HL-60/S4 treated with phorbol 12-myristate 13-acetate at 8.2 ng/mL for 4 days and 3 days (cell line): ENCODE data around the gene AMH.

Experiments used
- in situ Hi-C: fragments of 300-500 bp; cut with MboI; formaldehyde crosslinking; loops from 2 replicates; pipeline ENCODE4 v1.15.0; 2022; ENCODE audit warnings: low sequenced_read_pairs

AMH gene

DNA sequence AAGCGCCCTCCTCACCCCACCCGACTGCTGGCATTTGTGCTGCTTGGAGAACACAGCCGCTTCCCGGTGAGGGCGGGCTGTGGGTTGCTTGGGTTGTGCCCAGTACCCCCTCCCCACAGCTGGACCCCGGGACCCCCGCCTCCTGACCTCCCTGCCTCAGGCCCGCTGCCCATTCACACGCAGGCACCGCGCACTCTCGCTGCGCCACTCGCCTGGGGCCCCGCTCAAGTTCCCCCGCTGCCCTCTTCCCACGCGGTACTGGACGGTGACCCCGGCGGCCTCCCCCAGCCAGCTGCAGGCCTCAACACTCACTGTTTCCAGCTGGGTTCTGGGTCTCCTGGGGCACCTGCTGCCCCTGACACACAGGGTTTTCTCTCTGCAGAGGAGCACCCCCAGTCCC lies 29.4 kb upstream of the AMH start:
- in situ Hi-C loops = no loop called here

DNA sequence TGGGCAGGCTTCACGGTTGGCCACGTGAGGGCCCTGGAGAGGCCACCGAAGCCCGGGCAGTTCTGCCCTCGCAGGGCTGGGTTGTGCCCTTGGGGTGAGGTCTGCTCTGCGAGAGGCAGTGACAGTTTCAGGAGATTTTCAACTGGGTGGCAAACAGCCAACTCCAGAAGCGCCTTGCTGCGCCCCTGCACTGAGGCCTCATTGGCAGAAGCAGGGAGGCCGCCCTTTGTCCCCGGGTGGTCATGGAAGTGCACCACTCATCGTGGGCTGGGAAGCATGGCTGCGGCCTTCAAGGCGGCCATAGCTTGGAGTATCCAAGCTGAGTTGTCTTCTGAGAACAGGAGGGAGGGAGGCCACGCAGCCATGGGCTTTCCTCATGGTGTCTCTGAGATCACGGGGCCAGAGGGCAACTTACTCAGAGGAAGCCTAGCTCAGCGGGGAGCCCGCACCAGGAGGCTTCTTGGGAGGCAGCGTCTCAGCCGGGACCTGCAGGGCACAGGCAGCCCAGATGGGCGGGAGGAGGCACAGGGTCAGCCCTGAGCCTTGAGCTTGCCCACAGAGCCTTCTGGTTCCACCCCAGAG lies 27.8 kb upstream of the AMH start:
- in situ Hi-C loops = no loop called here

DNA sequence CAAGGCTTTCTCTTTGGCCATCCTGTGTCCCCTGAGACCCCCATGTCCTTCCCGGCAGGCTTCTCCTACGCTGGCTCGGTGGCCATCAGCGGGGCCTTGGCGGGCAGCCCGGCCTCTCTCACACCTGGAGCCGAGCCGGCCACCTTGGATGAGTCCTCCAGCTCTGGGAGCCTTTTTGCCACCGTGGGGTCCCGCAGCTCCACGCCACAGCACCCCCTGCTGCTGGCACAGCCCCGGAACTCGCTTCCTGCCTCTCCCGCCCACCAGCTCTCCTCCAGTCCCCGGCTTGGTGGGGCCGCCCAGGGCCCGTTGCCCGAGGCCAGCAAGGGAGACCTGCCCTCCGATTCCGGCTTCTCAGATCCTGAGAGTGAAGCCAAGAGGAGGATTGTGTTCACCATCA lies 27.2 kb upstream of the AMH start:
- in situ Hi-C loops = no loop called here

DNA sequence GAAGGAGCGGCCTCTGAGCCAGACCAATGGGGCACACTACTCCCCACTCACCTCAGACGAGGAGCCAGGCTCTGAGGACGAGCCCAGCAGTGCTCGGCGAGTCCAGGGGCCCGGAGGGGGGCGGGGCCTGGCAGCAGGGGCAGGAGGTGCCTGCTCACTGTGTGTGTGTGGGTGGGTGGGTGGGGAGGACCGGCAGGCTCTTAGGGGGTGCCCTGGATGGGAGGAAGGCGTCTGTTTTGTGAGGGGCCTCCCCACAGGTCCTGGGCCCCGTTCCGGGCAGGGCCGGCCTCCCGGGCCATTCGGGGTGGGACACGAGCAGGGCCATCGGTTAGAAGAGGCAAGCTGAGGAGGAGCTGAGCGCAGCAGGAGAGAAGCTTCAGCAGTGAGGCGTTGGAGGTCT lies 25.7 kb upstream of the AMH start:
- in situ Hi-C loops = no loop called here

DNA sequence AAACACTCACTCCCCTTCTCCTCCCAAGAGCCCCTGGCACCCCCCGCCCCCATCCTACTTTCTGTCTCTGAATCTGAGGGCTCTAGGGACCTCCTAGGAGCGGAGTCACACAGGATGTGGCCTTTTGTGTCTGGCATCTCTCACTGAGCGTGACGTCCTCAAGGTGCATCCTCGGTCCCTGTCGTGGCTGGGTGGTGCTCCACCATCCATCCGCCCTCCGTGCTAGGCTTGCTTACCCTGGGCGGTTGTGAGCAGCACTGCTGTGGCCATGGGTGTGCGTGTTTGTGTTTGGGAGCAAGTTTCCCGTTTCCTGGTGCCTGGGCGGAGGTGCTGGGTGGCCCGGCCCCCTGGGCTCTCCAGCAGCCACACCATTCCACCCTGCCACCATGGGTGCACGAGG lies 25.2 kb upstream of the AMH start:
- in situ Hi-C loops = no loop called here

DNA sequence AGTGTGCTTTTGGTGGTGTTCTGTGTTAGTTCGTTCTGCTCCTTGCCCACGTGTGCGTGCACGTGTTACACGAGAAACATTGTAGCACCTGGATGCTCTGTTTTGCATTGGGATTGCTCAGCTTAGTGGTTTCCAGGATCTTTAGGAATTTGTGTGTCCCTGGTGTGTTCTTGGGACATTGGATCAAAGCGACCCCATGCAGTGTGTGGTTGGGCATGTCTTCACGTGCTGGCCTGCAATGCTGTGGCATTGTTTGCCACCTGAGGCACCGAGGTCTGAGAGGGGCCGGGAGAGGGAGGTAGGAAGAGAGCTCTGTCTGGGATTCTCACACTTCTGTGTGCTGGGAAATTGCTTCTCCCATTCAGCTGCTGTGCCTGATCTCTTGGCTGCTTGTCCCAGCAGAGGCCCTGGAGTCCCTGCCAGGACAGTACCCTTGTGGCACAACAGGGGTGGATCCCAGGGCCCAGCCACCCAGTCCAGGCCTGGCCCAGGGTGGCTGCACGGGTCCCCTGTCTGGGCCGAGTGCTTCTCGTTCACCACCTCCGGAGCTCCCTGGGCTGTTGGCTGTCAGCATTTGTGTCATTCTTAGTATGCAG lies 24.3 kb upstream of the AMH start:
- in situ Hi-C loops = no loop called here

DNA sequence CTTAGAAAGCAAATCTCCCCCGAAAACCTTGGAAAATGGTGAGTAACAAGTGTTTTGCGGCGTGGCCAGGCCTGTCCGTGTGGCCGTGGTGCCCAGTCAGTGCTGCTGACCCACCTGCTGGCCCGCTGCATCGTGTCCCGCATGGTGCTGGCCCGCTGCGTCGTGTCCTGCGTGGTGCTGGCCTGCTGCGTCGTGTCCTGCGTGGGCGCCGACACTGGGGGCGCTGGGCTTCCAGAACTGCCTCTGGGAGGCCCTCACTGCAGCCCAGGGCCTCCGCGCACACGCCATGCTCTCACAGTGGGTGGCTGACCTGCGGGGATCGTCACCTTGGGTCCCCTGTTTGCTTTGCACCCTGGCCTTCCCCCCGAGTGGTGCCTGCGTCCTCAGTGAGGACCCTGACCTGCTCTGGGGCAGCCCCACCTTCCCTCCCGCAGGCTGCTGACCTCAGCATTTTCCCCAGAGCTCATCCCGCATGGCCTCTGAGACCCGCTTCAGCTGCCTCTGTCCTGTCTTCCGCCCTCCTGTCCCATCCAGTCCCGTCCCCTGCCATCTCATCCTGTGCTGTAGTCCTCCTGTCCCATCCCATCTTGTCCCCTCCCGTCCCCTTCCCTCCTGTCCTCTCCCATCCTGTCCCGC lies 23.6 kb upstream of the AMH start:
- in situ Hi-C loops = no loop called here

DNA sequence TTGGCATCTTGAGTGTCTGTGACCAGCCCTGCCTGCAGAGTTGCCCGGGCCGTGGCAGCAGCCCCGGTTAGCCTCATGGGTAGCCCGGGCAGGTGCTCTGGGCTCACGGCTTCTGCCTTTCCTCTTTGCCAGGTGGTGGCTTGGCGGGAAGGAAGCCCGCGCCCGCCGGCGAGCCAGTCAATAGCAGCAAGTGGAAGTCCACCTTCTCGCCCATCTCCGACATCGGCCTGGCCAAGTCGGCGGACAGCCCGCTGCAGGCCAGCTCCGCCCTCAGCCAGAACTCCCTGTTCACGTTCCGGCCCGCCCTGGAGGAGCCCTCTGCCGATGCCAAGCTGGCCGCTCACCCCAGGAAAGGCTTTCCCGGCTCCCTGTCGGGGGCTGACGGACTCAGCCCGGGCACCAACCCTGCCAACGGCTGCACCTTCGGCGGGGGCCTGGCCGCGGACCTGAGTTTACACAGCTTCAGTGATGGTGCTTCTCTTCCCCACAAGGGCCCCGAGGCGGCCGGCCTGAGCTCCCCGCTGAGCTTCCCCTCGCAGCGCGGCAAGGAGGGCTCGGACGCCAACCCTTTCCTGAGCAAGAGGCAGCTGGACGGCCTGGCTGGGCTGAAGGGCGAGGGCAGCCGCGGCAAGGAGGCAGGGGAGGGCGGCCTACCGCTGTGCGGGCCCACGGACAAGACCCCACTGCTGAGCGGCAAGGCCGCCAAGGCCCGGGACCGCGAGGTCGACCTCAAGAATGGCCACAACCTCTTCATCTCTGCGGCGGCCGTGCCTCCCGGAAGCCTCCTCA lies 22.9 kb upstream of the AMH start:
- in situ Hi-C loops = no loop called here

DNA sequence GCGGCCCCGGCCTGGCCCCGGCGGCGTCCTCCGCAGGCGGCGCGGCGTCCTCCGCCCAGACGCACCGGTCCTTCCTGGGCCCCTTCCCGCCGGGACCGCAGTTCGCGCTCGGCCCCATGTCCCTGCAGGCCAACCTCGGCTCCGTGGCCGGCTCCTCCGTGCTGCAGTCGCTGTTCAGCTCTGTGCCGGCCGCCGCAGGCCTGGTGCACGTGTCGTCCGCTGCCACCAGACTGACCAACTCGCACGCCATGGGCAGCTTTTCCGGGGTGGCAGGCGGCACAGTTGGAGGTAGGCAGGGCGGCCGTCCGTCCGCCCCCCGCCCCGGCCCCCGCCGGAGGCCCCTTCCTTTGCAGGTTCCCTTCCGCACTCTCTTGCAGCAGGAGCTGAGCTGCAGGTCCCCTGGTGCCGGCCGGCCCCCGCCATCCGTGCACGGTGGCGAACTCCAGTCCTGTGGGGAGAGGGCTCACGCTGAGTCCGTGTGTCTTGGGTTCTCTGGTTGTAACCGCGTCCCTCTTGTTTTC lies 22.2 kb upstream of the AMH start:
- in situ Hi-C loops = no loop called here

DNA sequence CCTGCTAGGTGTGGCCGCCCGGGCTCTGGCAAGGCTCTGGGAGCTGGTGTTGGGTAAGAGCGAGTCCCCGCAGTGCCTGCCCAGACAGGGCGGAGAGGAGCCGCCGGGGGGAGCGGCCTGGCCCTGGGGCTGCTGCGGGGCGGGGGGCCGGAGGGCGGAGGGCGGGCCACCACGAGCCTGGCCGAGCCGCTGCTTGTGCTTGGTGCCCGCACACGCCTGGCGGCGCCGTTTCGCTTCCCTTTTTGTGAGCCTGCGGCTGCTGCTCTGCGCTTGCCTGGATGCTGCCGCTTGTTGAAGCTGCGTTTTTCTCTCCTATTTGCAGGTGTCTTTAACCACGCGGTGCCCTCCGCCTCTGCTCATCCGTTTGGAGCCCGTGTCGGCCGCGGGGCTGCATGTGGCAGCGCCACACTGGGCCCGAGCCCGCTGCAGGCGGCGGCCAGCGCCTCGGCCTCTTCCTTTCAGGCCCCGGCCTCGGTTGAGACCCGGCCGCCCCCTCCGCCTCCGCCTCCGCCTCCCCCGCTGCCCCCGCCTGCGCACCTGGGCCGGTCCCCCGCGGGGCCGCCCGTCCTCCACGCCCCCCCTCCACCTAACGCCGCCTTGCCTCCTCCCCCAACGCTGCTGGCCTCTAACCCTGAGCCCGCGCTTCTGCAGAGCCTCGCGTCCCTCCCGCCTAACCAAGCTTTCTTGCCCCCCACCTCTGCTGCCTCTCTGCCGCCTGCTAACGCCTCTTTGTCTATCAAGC lies 21.5 kb upstream of the AMH start:
- in situ Hi-C loops = no loop called here

DNA sequence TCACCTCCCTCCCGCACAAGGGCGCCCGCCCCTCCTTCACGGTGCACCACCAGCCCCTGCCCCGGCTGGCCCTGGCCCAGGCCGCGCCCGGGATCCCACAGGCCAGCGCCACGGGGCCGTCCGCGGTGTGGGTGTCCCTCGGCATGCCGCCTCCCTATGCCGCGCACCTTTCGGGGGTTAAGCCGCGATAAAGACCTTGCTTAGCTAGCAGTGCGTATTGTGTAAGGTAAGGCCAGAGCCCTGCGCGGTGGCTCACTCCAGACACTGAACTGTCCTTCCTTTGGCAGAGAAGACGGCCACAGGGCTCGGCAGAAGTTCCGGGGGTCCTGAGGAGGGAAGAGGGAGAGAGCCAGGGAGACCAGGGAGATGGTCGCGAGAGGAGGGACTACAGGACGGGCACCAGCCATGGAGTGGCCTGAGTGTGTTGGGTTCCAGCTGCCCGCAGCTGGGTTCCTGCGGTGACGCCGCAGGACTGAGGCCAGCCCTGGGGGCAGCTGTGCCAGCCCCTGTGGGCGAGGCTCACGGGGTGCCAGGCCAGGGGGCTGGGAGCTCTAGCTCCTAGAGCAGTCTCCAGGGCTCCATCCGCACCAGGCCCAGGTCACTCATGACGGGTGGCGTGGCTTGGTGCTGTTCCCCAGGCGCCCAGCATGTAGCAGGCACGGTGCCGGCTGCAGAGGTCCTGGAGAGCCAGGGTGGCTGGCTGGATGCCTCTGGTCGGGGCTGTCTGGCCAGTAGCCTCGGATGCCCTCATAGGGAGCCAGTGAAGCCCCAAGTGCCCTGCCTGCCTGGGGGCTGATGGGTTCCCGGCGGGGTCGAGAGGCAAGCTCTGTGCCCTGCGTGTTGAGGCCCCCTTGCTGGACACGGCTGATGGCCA lies 20.7 kb upstream of the AMH start:
- in situ Hi-C loops = no loop called here

DNA sequence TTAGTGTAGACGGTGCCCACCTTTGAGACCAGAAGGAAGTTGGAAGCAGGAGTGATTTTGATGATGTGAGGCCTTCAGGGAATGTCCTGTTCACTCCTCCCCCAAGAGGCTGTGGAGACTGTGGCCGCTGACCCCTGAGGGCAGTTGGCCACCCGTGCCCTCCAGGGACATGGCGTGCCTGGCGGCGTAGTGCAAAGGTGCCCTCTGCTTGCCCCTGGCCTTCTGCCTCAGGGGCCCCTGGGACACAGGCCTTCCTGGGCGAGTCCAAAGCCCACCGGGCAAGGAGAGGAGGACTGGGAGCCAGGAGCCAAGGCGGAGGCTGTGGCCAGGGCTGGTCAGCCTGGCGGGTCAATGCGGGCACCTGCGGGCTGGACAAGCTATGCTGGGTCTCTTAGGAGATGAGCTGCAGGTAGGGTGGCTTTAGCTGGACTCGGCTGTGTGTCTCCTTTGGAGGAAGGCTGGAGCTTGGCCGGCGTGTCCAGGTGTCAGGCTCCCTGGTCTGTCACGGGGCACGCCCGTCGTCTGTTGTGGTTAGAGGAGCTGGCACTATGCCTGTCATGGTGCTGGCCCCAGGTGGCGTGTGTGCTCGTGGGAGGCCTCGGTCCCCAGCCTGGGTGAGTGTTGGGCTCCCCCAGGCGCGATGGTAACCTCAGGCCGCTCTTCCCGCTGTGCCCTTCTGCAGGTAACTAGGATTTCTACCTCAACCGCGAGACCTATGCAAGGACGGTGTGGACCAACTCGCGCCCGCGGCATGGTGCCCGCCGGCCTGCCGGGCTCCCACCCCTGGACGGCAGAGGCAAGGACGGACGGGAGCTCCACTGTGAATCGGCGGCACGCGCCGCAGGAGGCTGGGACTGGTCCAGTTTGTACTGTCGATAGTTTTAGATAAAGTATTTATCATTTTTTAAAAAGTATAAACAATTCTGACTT lies 19.8 kb upstream of the AMH start:
- in situ Hi-C loops = no loop called here

DNA sequence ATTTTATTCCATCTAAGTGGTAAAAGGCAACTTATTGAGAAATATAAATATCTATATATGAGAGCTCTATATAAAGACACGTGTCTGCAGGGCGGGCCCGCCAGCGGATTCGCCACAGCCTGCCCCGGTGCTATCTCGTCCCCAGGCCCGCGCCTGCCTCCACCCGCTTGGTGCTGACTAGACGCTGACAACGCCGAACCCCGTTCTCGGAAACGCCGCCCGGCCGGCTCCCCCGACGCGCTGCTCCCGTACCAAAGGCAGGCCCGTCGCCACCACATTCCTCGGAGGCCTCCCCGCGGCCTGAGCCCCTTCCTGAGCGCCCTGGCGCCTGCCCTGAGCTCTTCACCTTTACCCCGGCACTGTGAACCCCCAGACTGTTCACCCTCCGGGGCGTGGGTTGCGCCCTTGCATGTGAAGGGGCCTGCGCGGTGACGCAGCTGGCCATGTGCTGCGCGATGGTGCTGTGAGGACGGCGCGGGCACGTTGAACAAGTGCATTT lies 19.0 kb upstream of the AMH start:
- in situ Hi-C loops = no loop called here

DNA sequence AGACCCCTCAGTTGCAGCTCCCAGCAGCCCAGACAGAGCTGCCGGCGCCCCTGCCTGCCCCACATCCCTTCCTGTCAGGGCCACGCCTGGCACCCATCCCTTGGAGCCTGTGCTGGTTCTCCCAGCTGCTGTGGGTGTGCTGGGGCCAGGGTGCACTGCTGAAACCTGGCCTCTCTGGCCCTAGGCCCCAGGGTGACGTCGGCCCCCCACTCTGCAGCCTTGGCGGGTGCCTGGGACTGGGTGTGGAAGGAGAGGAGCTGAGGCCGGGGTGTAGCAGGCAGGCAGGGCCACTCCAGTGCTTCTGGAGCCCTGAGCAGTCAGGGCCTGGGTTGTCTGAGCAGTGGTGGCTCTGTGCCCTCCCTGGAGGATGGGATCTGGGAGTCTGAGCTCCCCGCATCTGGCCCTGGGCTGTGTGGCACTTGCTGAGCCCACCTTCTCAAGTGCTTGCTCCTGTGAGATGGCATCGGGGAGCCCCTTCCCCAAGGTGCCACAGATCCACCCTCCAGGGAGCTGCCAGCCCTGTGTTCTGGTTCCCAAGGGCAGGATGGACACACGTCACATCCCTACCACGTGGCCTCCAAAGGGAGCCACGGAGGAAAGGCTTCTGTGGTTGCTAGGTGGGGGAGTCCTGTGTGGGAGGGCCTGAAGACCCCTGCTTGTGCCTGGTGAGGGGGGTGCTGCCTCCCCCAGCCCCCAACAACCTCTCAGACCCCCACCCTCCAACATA lies 18.2 kb upstream of the AMH start:
- in situ Hi-C loops = no loop called here

DNA sequence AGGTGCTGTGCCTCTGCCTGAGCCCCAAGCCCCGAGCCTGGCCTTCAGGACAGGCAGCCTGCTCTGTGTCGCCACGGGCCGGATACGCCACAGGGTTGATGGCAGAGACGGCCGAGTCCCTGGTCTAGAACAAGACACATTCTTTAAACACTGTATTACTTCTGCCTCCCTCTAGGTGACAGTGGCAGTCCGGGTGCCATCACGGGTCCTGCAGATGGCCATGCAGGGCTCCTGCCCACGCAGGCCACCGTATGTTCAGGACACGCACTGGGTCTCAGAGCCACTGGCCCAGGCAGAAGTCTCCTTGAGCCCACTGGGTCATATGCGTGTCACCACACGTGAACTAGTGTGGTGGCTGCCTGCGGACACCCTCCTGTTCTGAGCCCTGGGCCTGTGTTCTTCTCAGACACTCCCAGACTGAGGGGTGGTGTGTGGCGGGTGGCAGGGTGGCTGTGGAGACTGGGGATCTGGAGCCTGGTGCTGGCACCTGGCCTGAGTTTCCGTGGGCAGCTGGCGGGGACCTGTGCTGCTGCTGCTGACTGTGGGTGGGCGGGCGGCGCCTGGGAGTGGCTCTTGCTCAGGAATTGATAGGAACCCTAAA lies 17.4 kb upstream of the AMH start:
- in situ Hi-C loops = no loop called here

DNA sequence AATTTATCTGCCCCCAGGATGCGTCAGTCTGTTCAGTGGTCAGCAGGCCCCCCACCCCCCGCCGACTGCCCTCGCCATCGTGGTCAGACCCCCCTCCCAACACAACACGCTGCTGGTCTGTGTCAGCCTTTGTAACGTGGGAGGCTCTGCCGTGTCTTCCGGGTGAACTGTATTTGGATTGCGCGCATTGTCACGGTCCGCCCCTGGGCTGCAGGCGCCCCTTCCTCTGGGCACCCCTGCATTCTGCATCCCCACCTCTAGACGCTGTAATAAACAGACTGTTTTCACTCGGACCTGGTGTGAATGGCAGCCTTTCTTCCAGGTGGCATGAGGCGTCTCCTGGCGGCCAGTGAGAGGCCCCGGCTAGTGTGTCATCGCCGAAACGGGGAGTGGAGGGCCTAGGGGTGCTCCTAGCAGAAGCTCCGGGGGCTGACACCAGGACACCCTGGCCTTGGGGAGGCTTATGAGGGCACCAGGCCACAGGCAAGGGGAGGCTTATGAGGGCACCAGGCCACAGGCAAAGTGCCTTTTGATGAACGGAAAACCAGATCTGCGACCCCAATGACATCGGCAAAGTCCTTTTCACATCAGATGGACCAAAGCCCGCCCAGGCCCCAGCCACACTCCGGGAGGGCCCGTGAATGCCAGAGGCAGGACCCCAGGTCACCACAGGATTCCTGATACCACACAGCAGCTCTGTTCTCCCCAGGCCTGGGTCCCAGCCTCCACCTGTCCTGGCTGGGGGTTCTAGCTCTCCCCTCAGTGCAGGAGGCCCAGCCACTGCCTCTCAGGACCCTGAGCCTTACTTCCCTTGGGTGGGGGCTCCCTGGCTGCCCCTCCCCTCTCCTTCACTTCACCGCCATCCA lies 16.6 kb upstream of the AMH start:
- in situ Hi-C loops = no loop called here
